OCI-LY7 (cell line): ENCODE data around the gene PITPNC1. TPM values are rescaled to one million over a fixed set of nuclear protein-coding genes. Genes with fewer than 3 reads are reported as not detected.

ENCODE experiments used
- BruUV-seq: library from RNA; stranded (reverse); fragments of 400-500 nt; replicated peaks from 2 replicates; lab custom pipeline; 2021; lab: Mats Ljungman, UMichigan
- CTCF ChIA-PET: fragments of 300-600 bp; sonication (Branson Sonifier 250); formaldehyde crosslinking; loops from one replicate; lab custom pipeline; 2022; ENCODE audit warnings: antibody characterized with exemption; ENCODE audit not compliant: unreplicated experiment; lab: Charles Lee
- POLR2A ChIA-PET: fragments of 300-600 bp; sonication (Branson Sonifier 250); formaldehyde crosslinking; loops from one replicate; lab custom pipeline; 2022; ENCODE audit warnings: antibody characterized with exemption; lab: Charles Lee
- DNase-seq: peaks from one replicate; pipeline ENCODE4 v3.0.0-alpha.2; 2015; ENCODE audit warnings: low spot score
- H2AFZ ChIP-seq: fragments of 200-600 bp; sonication (generic), shearing (Covaris generic); 2 replicates; pipeline ENCODE4 v1.6.1; 2014; ENCODE audit warnings: mild to moderate bottlenecking, antibody characterized with exemption, low read length, moderate library complexity
- H3K27ac ChIP-seq: fragments of 200-600 bp; sonication (generic); 2 replicates; pipeline ENCODE4 v1.5.1; 2014; ENCODE audit warnings: mixed run types, low read depth, mild to moderate bottlenecking, moderate library complexity, low read length, inconsistent platforms; ENCODE audit not compliant: poor library complexity, severe bottlenecking
- H3K36me3 ChIP-seq: fragments of 200-600 bp; sonication (generic); 2 replicates; pipeline ENCODE4 v1.6.1; 2014; ENCODE audit warnings: mild to moderate bottlenecking, antibody characterized with exemption, low read length, moderate library complexity, mixed read lengths; ENCODE audit not compliant: insufficient read depth
- H3K4me1 ChIP-seq: fragments of 200-600 bp; sonication (generic); 2 replicates; pipeline ENCODE4 v1.5.1; 2014; ENCODE audit warnings: mild to moderate bottlenecking, low read length; ENCODE audit not compliant: insufficient read depth, poor library complexity, severe bottlenecking
- H3K4me2 ChIP-seq: fragments of 200-600 bp; sonication (generic); 2 replicates; pipeline ENCODE4 v1.6.1; 2014; ENCODE audit warnings: mild to moderate bottlenecking, low read length
- H3K4me3 ChIP-seq: fragments of 200-600 bp; sonication (generic); 2 replicates; pipeline ENCODE4 v1.5.1; 2014; ENCODE audit warnings: mild to moderate bottlenecking, low read depth, low read length; ENCODE audit not compliant: poor library complexity, severe bottlenecking
- H3K79me2 ChIP-seq: fragments of 200-600 bp; sonication (generic); 2 replicates; pipeline ENCODE4 v1.6.1; 2016; ENCODE audit warnings: low read depth, mild to moderate bottlenecking, low read length, moderate library complexity, mixed read lengths; ENCODE audit not compliant: insufficient read depth
- H3K9me2 ChIP-seq: fragments of 200-600 bp; sonication (generic); 2 replicates; pipeline ENCODE4 v1.6.1; 2016; ENCODE audit warnings: mild to moderate bottlenecking, low read length, mixed read lengths; ENCODE audit not compliant: insufficient read depth
- H3K9me3 ChIP-seq: fragments of 200-600 bp; sonication (generic); 2 replicates; pipeline ENCODE4 v1.6.1; 2014; ENCODE audit warnings: mild to moderate bottlenecking, mixed run types, low read length, mixed read lengths
- H4K20me1 ChIP-seq: fragments of 200-600 bp; sonication (generic); 2 replicates; pipeline ENCODE4 v1.6.1; 2014; ENCODE audit warnings: mild to moderate bottlenecking, antibody characterized with exemption, low read length, moderate library complexity, mixed read lengths; ENCODE audit not compliant: insufficient read depth
- CTCF ChIP-seq: fragments of 200-600 bp; sonication (generic); conservative IDR thresholded peaks from 2 replicates; pipeline ENCODE4 v1.5.1; 2014; ENCODE audit warnings: mild to moderate bottlenecking, antibody characterized with exemption, low read length, moderate library complexity, mixed read lengths
- EZH2phosphoT487 ChIP-seq: fragments of 200-600 bp; sonication (generic); IDR thresholded peaks from 2 replicates; pipeline ENCODE4 v1.6.1; 2018; ENCODE audit warnings: low read depth, borderline replicate concordance, mild to moderate bottlenecking, mixed run types, antibody characterized with exemption, low read length, moderate library complexity, mixed read lengths
- intact Hi-C: fragments of 100-400 bp; cut with micrococcal nuclease; formaldehyde crosslinking; loops from one replicate; pipeline ENCODE4 v1.10.0; 2022; ENCODE audit not compliant: unreplicated experiment
- microRNA-seq: library from miRNA; unstranded; fragments of <30 nt; microRNA quantifications from one replicate; pipeline ENCODE4 v1.2.0, GENCODE V29; 2022; ENCODE audit warnings: borderline replicate concordance
- small RNA-seq: library from RNA; depleted of rRNA; stranded (forward); fragments of <200 nt; gene quantifications from one replicate; pipeline ENCODE3, GENCODE V24; 2014
- total RNA-seq, 2 experiments: library from RNA; depleted of rRNA in 1 of 2; stranded (reverse); fragments of >200 nt in 1 of 2; shearing (Covaris generic) in 1 of 2; gene quantifications; 2 replicates each; pipeline ENCODE4 v1.2.3, GENCODE V29; 2014 to 2022

Gene PITPNC1
- total RNA-seq, 2 experiments from 2014 or later: 14.3 to 21.1 TPM

GRCh38 chr17:67733449-67733848 is 356.4 kb downstream of the PITPNC1 start:
- DNase-seq: no peak
- Histone ChIP-seq H3K9me3 (peaks cover 14% of the 10 kb centered on the region; the same call in 1 of the 2 replicates), H3K4me1 (no peaks in the 10 kb centered on the region), H3K36me3 (peaks cover 99% of the 10 kb centered on the region), H4K20me1 (no peaks in the 10 kb centered on the region), H3K27ac (no peak overlapping the region), H3K9me2 (no peaks in the 10 kb centered on the region), H3K4me3 (no peak overlapping the region), H3K79me2 (peaks cover 42% of the 10 kb centered on the region; the same call in 1 of the 2 replicates), H3K4me2 (no peak overlapping the region), H2AFZ (no peak overlapping the region)
- intact Hi-C loops: no loop called here
- TF ChIP-seq EZH2phosphoT487 (no peak), CTCF (no peak)
- POLR2A ChIA-PET: interaction anchor here (1.1 to 1.4 kb wide), 2 partner anchors 14 to 21 kb away, joined by 3 to 4 read pairs; no protein-coding TSS in a partner anchor
- BruUV-seq: no TSS peak
- CTCF ChIA-PET: no interaction called here

- POLR2A ChIA-PET: interaction anchor here (0.6 to 0.7 kb wide), 2 partner anchors 12 to 54 kb away, joined by 3 to 4 read pairs; no protein-coding TSS in a partner anchor
- Histone ChIP-seq H3K79me2 (peaks cover 27% of the 10 kb centered on the region; the same call in 1 of the 2 replicates), H3K4me1 (peaks cover 7% of the 10 kb centered on the region), H3K9me2 (no peaks in the 10 kb centered on the region), H3K9me3 (no peaks in the 10 kb centered on the region), H3K27ac (no peak overlapping the region), H3K36me3 (peaks cover 98% of the 10 kb centered on the region), H4K20me1 (no peaks in the 10 kb centered on the region), H2AFZ (no peak overlapping the region), H3K4me2 (no peak overlapping the region), H3K4me3 (no peak overlapping the region)
- TF ChIP-seq EZH2phosphoT487: no peak
- TF ChIP-seq CTCF: no peak
- no TSS peak for BruUV-seq
- intact Hi-C loops: no loop called here
- no peak for DNase-seq
- CTCF ChIA-PET: no interaction called here
Measured at GRCh38 chr17:67737145-67737544, 360.1 kb downstream of the PITPNC1 start.

- no peak for TF ChIP-seq CTCF
- TF ChIP-seq EZH2phosphoT487: no peak
- BruUV-seq: no TSS peak
- Histone ChIP-seq H3K27ac (peak overlapping the region; percentile 33), H3K79me2 (no peaks in the 10 kb centered on the region), H2AFZ (no peak overlapping the region), H3K4me2 (peak overlapping the region; percentile 29), H3K9me3 (no peaks in the 10 kb centered on the region), H3K9me2 (no peaks in the 10 kb centered on the region), H4K20me1 (no peaks in the 10 kb centered on the region), H3K4me3 (peak overlapping the region; percentile 13), H3K36me3 (peaks cover 96% of the 10 kb centered on the region), H3K4me1 (peaks cover 12% of the 10 kb centered on the region)
- POLR2A ChIA-PET: interaction anchor here (0.6 kb wide), 1 partner anchor 12 kb away, joined by 3 read pairs; no protein-coding TSS in a partner anchor
- DNase-seq: peak; percentile 7
- intact Hi-C loops: loop anchor here (10.0 kb wide), 1 partner anchor 183 kb away; no protein-coding TSS in a partner anchor
- CTCF ChIA-PET: no interaction called here
Measured at GRCh38 chr17:67742025-67742424, 364.9 kb downstream of the PITPNC1 start.

Small RNAs within 50 kb of the gene (microRNA-seq; reads per million reads assigned to microRNA genes)
- not detected for gene MIR548AA2
- not detected for gene MIR548D2

Small RNAs within 50 kb of the gene (small RNA-seq; reads per million reads assigned to genes)
- gene MIR548AA2 (not detected), gene MIR548D2 (not detected), gene RF00019 (not detected), gene RN7SL756P (not detected), gene SNORA38B (2.9 reads per million, percentile 85 among the genes with 10 or more reads in this experiment)

Other genes with a start within 250 kb of the PITPNC1 start
- gene HELZ, start 132.1 kb upstream of the PITPNC1 start, total RNA-seq (2014; rRNA removed; shearing (Covaris generic)): 28.1 and 33.9 TPM in 2 replicates
- 56.8 and 58.9 TPM in 2 replicates for gene HELZ, start 132.1 kb upstream of the PITPNC1 start, total RNA-seq (2022)
- gene PSMD12, start 10.7 kb upstream of the PITPNC1 start, total RNA-seq (2014; rRNA removed; shearing (Covaris generic)): 15.0 and 20.0 TPM in 2 replicates
- gene PSMD12, start 10.7 kb upstream of the PITPNC1 start, total RNA-seq (2022): 54.5 and 62.8 TPM in 2 replicates